Fibroblast of lung (primary cell): ENCODE data around the gene SSUH2. TPM values are rescaled to one million over a fixed set of nuclear protein-coding genes. Genes with fewer than 3 reads are reported as not detected.

Experiments
- DNase-seq, 2 donors: peaks; one replicate each; pipeline versions ENCODE4 v3.0.0 to v3.0.0-alpha.2; 2010; ENCODE audit warnings: low read depth in 2 of 2
- H2AFZ ChIP-seq: 2 replicates; pipeline ENCODE4 v1.5.1; 2012; ENCODE audit warnings: low read length, control low read depth, inconsistent platforms
- H3K27ac ChIP-seq: 2 replicates; pipeline ENCODE4 v1.5.1; 2011; ENCODE audit warnings: low read length, control low read depth; ENCODE audit not compliant: insufficient read depth
- H3K27me3 ChIP-seq: 2 replicates; pipeline ENCODE4 v1.5.1; 2011; ENCODE audit warnings: mild to moderate bottlenecking, low read length; ENCODE audit not compliant: control insufficient read depth, insufficient read depth
- H3K36me3 ChIP-seq: 2 replicates; pipeline ENCODE4 v1.5.1; 2011; ENCODE audit warnings: low read length; ENCODE audit not compliant: control insufficient read depth, insufficient read depth
- H3K4me1 ChIP-seq: 2 replicates; pipeline ENCODE4 v1.5.1; 2011; ENCODE audit warnings: low read length; ENCODE audit not compliant: control insufficient read depth, insufficient read depth; ENCODE audit errors: extremely low read depth
- H3K4me2 ChIP-seq: 2 replicates; pipeline ENCODE4 v1.5.1; 2011; ENCODE audit warnings: low read length, control low read depth; ENCODE audit not compliant: insufficient read depth; ENCODE audit errors: extremely low read depth
- H3K4me3 ChIP-seq, 4 experiments: fragments of 200-600 bp in 1 of 4; sonication (generic) in 1 of 4; replicated peaks in 1 of 4; 2 replicates each; pipeline ENCODE4 v1.5.1; 2011 to 2016; ENCODE audit warnings: low read length in 4 of 4, low read depth in 3 of 4, mild to moderate bottlenecking in 3 of 4, control low read depth in 2 of 4, inconsistent platforms in 1 of 4, mixed read lengths in 1 of 4; ENCODE audit not compliant: insufficient read depth in 1 of 4; ENCODE audit errors: control extremely low read depth in 1 of 4
- H3K79me2 ChIP-seq: 2 replicates; pipeline ENCODE4 v1.5.1; 2012; ENCODE audit warnings: mild to moderate bottlenecking, low read length, inconsistent platforms; ENCODE audit not compliant: control insufficient read depth, insufficient read depth
- H3K9ac ChIP-seq: 2 replicates; pipeline ENCODE4 v1.5.1; 2011; ENCODE audit warnings: mild to moderate bottlenecking, low read length, control low read depth; ENCODE audit not compliant: insufficient read depth
- H3K9me3 ChIP-seq: 2 replicates; pipeline ENCODE4 v1.5.1; 2012; ENCODE audit warnings: low read depth, low read length; ENCODE audit not compliant: control insufficient read depth, insufficient read depth
- H4K20me1 ChIP-seq: 2 replicates; pipeline ENCODE4 v1.5.1; 2011; ENCODE audit warnings: low read length; ENCODE audit not compliant: control insufficient read depth, insufficient read depth; ENCODE audit errors: extremely low read depth
- EZH2 ChIP-seq: IDR thresholded peaks from 2 replicates; pipeline ENCODE4 v1.5.1; 2012; ENCODE audit warnings: low read length, control low read depth, mild to moderate bottlenecking; ENCODE audit errors: missing control alignments
- polyA plus RNA-seq, 2 donors: library from polyadenylated mRNA; depleted of rRNA in 1 of 2; stranded (reverse) in 1 of 2; unstranded in 1 of 2; fragments of >200 nt; gene quantifications; 2 replicates each; pipeline ENCODE4 v1.2.1, GENCODE V29; 2011 to 2012; ENCODE audit warnings: missing spikeins in 1 of 2
- total RNA-seq: library from RNA; depleted of rRNA; stranded (reverse); fragments of >200 nt; gene quantifications from 2 replicates; pipeline ENCODE4 v1.2.1, GENCODE V29; 2014
- TF ChIP-seq, protein P1 (sequence below), 2 donors: IDR thresholded peaks in 1 of 2; conservative IDR thresholded peaks in 1 of 2; 1 replicate in 1 of 2; 2 replicates in 1 of 2; pipeline ENCODE4 v1.5.1; 2011 to 2012; ENCODE audit warnings: low read length in 2 of 2, control low read depth in 1 of 2, inconsistent platforms in 1 of 2, low read depth in 1 of 2, mild to moderate bottlenecking in 1 of 2

The SSUH2 gene
- total and polyA plus RNA-seq, 2 donors (not counting 1 experiment from before 2014, with no cell fraction given): 0.02 TPM; not detected in 1

DNA sequence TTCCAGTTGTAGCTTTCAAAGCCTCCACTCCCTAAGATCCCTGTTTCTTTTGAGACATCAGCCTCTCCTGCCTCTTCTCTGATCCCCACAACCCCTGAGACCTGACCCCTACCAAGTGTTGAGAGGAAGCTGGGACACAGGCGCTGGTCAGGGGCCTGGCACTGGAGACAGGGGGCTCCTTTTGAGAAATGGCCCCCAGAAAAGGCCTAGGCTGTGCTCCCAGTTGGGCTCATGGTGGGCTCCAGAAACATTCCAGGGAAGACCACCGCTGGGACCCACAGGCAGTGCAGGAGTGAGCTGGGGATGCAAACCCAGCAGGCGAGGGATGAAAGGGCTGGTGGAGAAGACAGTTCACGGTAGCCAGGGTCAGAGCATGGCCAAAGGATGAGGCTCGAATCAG is 16.6 kb downstream of the SSUH2 start:
- Histone ChIP-seq H4K20me1 (no peaks in the 10 kb centered on the region), H3K4me2 (no peak overlapping the region), H3K4me3 (no peak overlapping the region), H3K4me1 (peaks cover 2% of the 10 kb centered on the region), H2AFZ (no peak overlapping the region), H3K9me3 (no peaks in the 10 kb centered on the region), H3K9ac (no peak overlapping the region), H3K27me3 (no peaks in the 10 kb centered on the region), H3K36me3 (no peaks in the 10 kb centered on the region), H3K27ac (no peak overlapping the region), H3K79me2 (no peaks in the 10 kb centered on the region)
- DNase-seq: no peak
- TF ChIP-seq EZH2: no peak
- TF ChIP-seq, protein P1, sequence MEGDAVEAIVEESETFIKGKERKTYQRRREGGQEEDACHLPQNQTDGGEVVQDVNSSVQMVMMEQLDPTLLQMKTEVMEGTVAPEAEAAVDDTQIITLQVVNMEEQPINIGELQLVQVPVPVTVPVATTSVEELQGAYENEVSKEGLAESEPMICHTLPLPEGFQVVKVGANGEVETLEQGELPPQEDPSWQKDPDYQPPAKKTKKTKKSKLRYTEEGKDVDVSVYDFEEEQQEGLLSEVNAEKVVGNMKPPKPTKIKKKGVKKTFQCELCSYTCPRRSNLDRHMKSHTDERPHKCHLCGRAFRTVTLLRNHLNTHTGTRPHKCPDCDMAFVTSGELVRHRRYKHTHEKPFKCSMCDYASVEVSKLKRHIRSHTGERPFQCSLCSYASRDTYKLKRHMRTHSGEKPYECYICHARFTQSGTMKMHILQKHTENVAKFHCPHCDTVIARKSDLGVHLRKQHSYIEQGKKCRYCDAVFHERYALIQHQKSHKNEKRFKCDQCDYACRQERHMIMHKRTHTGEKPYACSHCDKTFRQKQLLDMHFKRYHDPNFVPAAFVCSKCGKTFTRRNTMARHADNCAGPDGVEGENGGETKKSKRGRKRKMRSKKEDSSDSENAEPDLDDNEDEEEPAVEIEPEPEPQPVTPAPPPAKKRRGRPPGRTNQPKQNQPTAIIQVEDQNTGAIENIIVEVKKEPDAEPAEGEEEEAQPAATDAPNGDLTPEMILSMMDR (conservative IDR thresholded peaks at IDR 0.05 in 1 of 2, IDR thresholded peaks at IDR 0.05 in 1 of 2; ENCODE audit: low read depth in 1 of 2, low read length in 2 of 2): no peak

DNA sequence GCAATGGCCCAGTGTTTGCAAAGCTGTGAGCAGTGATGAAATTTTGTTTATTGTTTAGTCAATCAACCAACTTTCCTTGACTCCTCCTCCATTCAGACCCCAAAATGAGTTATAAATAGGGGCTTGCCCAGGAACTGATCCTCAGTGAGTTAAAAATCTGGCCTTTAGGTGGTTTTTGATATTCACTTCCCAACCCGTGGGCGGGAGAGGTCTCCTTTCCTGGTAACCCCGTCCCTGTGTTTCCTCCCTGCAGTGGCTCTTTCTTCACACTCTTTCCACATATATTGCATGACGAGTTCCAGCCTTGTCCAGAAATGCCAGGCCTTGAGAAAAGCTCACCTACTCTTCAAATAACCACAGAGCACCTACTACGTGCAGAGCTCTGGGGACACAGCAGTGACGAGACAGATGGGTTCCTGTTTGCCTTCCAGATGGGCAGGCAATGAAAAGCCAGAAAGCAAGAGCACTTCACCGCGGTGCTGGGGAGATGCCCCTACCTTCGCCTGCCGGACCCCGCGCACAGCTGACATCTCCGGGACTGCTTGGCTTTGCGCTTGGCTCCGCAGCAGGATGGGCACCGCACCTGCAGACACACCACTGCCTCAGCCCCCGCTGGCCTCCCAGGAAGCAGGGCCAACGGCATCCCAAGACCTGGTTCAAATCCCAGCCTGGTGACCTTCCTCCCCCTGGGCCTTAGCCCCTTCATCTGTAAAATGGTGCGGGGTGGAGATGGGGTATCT is 17.2 kb downstream of the SSUH2 start:
- Histone ChIP-seq H3K4me3 (no peak overlapping the region), H3K9ac (no peak overlapping the region), H3K4me2 (no peak overlapping the region), H2AFZ (no peak overlapping the region), H3K79me2 (no peaks in the 10 kb centered on the region), H3K27ac (no peak overlapping the region), H3K27me3 (no peaks in the 10 kb centered on the region), H3K9me3 (no peaks in the 10 kb centered on the region), H3K36me3 (no peaks in the 10 kb centered on the region), H4K20me1 (no peaks in the 10 kb centered on the region), H3K4me1 (peaks cover 8% of the 10 kb centered on the region)
- TF ChIP-seq EZH2: no peak
- TF ChIP-seq, protein P1 (conservative IDR thresholded peaks at IDR 0.05 in 1 of 2, IDR thresholded peaks at IDR 0.05 in 1 of 2; ENCODE audit: low read depth in 1 of 2, low read length in 2 of 2): no peak
- DNase-seq: no peak

DNA sequence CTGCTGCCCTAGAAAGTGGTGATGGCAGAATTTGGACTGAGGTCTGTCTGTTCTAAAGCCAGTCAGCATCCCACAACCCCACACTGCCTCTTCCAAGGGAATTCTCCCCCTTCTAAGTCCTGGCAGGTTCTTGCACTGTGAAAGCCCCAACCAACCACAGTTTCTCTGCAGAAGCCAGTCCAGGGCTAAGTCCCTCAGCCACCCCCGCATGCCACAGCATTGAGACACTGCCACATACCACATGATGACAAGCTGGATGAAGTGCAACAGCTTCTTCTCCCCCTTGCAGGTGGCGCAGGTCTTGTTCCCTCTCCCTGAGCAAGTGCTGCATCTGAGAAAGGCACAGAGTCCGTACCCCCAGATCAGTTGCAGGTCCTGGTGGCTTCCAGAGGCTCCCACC is 18.6 kb downstream of the SSUH2 start:
- Histone ChIP-seq H3K4me1 (peaks cover 13% of the 10 kb centered on the region), H3K27me3 (no peaks in the 10 kb centered on the region), H4K20me1 (no peaks in the 10 kb centered on the region), H3K4me2 (no peak overlapping the region), H3K4me3 (no peak overlapping the region), H3K27ac (no peak overlapping the region), H3K36me3 (no peaks in the 10 kb centered on the region), H2AFZ (no peak overlapping the region), H3K9ac (no peak overlapping the region), H3K79me2 (no peaks in the 10 kb centered on the region), H3K9me3 (no peaks in the 10 kb centered on the region)
- no peak for TF ChIP-seq EZH2
- TF ChIP-seq, protein P1 (conservative IDR thresholded peaks at IDR 0.05 in 1 of 2, IDR thresholded peaks at IDR 0.05 in 1 of 2; ENCODE audit: low read depth in 1 of 2, low read length in 2 of 2): no peak
- peak in 1 of 2 donors; percentile 67 for DNase-seq
